Right lobe of liver (tissue), 6 donors: ENCODE data around the gene PEDS1. TPM values are rescaled to one million over a fixed set of nuclear protein-coding genes. Genes with fewer than 3 reads are reported as not detected.

ENCODE experiments used
- ATAC-seq, 4 donors: fragments of 200-7000 bp; cut with Tn5 transposase; one replicate each; pipeline ENCODE4 v1.9.1; 2020; ENCODE audit warnings: mild to moderate bottlenecking in 4 of 4, moderate library complexity in 4 of 4
- DNase-seq, 3 donors: peaks; one replicate each; pipeline ENCODE4 v3.0.0-alpha.2; 2020
- H3K27ac ChIP-seq, 3 donors: fragments of 200-600 bp; one replicate each; pipeline ENCODE4 v1.8.0; 2022
- H3K27me3 ChIP-seq, 2 donors: fragments of 200-600 bp; one replicate each; pipeline ENCODE4 v1.8.0; 2022
- H3K36me3 ChIP-seq, 4 donors: fragments of 200-600 bp; sonication (generic) in 1 of 4; one replicate each; pipeline versions ENCODE4 v1.5.1 to v1.8.0; 2017 to 2022; ENCODE audit warnings: control low read depth in 1 of 4
- H3K4me1 ChIP-seq, 4 donors: fragments of 200-600 bp; sonication (generic) in 1 of 4; one replicate each; pipeline versions ENCODE4 v1.5.1 to v1.8.0; 2017 to 2022; ENCODE audit warnings: control low read depth in 1 of 4
- H3K4me3 ChIP-seq, 3 donors: fragments of 200-600 bp; one replicate each; pipeline ENCODE4 v1.8.0; 2022
- H3K9me3 ChIP-seq, 4 donors: fragments of 200-600 bp; sonication (generic) in 1 of 4; one replicate each; pipeline versions ENCODE4 v1.5.1 to v1.8.0; 2017 to 2022; ENCODE audit warnings: control low read depth in 1 of 4
- CTCF ChIP-seq, 4 donors: fragments of 200-600 bp in 3 of 4; fragments of 450-650 bp in 1 of 4; IDR thresholded peaks; one replicate each; pipeline versions ENCODE4 v1.5.1 to v1.8.0; 2016 to 2022; ENCODE audit warnings: antibody characterized with exemption in 4 of 4, mild to moderate bottlenecking in 2 of 4
- POLR2A ChIP-seq: fragments of 450-650 bp; IDR thresholded peaks from one replicate; pipeline ENCODE4 v1.6.1; 2017; ENCODE audit warnings: antibody characterized with exemption, mild to moderate bottlenecking
- WGBS: methylation state at CpG from one replicate; pipeline ENCODE4 v1.1.6; 2018; ENCODE audit warnings: low coverage, low lambda C conversion rate; ENCODE audit not compliant: insufficient coverage; ENCODE audit errors: missing lambda C conversion rate; 5-methylcytosine and 5-hydroxymethylcytosine counted together
- intact Hi-C, 2 donors: fragments of 100-400 bp; cut with DNase I; formaldehyde crosslinking; loops; one replicate each; pipeline versions ENCODE4 v1.11.2 to v1.14.1; 2022
- total RNA-seq, 6 experiments: library from RNA; depleted of rRNA in 2 of 6; stranded (reverse); fragments of >200 nt in 2 of 6; fragmentation: NEBNext Ultra II Directional in 3 of 6; extraction: Animal tissue kit (Norgen Biotek cat#: 25700) in 3 of 6; gene quantifications; one replicate each; pipeline versions ENCODE4 v1.1.0 to v1.2.4, GENCODE V29; 2016 to 2023
- donor health status: DM: no; HTN: yes; CAD: no.
- donor health status: DM: no; HTN: no; CAD: no.
- donor health status: DM: no; HTN: no; CAD: no.
- donor health status: DM: no; HTN: yes; CAD: no.
- donor health status: DM: no; HTN: yes; CAD: no.

The PEDS1 gene
- total RNA-seq, 6 experiments from 2014 or later: 6.9 to 25.3 (median 13.7) TPM

- Histone ChIP-seq H3K27me3 (no peaks in the 10 kb centered on the region), H3K4me1 (peaks cover 0 to 42% (median 16%) of the 10 kb centered on the region in 4 donors), H3K36me3 (no peaks in the 10 kb centered on the region), H3K4me3 (peak overlapping the region in 2 of 3 donors; percentile 59 to 63), H3K9me3 (no peaks in the 10 kb centered on the region), H3K27ac (peak overlapping the region; percentile 24 to 61 (median 51))
- DNase-seq (no peak), ATAC-seq (no peak)
- 68% methylated on average over 8 of the region's 19 CpGs for WGBS
- intact Hi-C loops: loop anchor here in 1 of 2 donors (5.0 kb wide), 1 partner anchor 56 kb away; no protein-coding TSS in a partner anchor
- TF ChIP-seq POLR2A: no peak
- no peak for TF ChIP-seq CTCF (IDR thresholded peaks at IDR 0.05)
Observed at GRCh38 chr20:50116368-50116999, 37.0 kb downstream of the PEDS1 start.

GRCh38 chr20:50115591-50116367 lies 37.7 kb downstream of the PEDS1 start:
- Histone ChIP-seq H3K27me3 (no peaks in the 10 kb centered on the region), H3K4me1 (peaks cover 0 to 42% (median 18%) of the 10 kb centered on the region in 4 donors), H3K9me3 (no peaks in the 10 kb centered on the region), H3K4me3 (peak overlapping the region; percentile 32 to 63 (median 59)), H3K27ac (peak overlapping the region; percentile 45 to 64 (median 51)), H3K36me3 (no peaks in the 10 kb centered on the region)
- ATAC-seq: peak; percentile 85 to 92 (median 90)
- peak; percentile 97 for DNase-seq
- 0% methylated on average over 16 of the region's 24 CpGs for WGBS
- TF ChIP-seq CTCF (IDR thresholded peaks at IDR 0.05): no peak
- TF ChIP-seq POLR2A: peak; percentile 36
- intact Hi-C loops: loop anchor here in 1 of 2 donors (5.0 kb wide), 1 partner anchor 57 kb away; no protein-coding TSS in a partner anchor

GRCh38 chr20:50115041-50115512 lies 38.4 kb downstream of the PEDS1 start:
- Histone ChIP-seq H3K27me3 (no peaks in the 10 kb centered on the region), H3K27ac (peak overlapping the region; percentile 19 to 64 (median 45)), H3K9me3 (no peaks in the 10 kb centered on the region), H3K4me3 (peak overlapping the region; percentile 32 to 63 (median 59)), H3K36me3 (no peaks in the 10 kb centered on the region), H3K4me1 (peaks cover 0 to 45% (median 20%) of the 10 kb centered on the region in 4 donors)
- TF ChIP-seq POLR2A (no peak), CTCF (IDR thresholded peaks at IDR 0.05) (no peak)
- DNase-seq: no peak
- 48% methylated on average over 6 of the region's 6 CpGs for WGBS
- no peak for ATAC-seq
- intact Hi-C loops: loop anchor here in 1 of 2 donors (5.0 kb wide), 1 partner anchor 57 kb away; no protein-coding TSS in a partner anchor

- TF ChIP-seq POLR2A (no peak), CTCF (IDR thresholded peaks at IDR 0.05) (no peak)
- H3K4me3 ChIP-seq: peak overlapping the region; percentile 89 to 99 (median 98)
- no peak for DNase-seq
- no peaks in the 10 kb centered on the region for H3K27me3 ChIP-seq
- WGBS: 8% methylated on average over 10 of the region's 11 CpGs
- H3K27ac ChIP-seq: peak overlapping the region; percentile 94 to 97 (median 95)
- no peaks in the 10 kb centered on the region for H3K36me3 ChIP-seq
- peaks cover 0 to 48% (median 25%) of the 10 kb centered on the region in 4 donors for H3K4me1 ChIP-seq
- ATAC-seq: no peak
- no peaks in the 10 kb centered on the region for H3K9me3 ChIP-seq
- intact Hi-C loops: no loop called here
Observed at GRCh38 chr20:50113420-50114224, 39.9 kb downstream of the PEDS1 start.
